GM13976 (cell line): ENCODE measurements around the gene WNT9B.

Experiments
- DNase-seq: peaks from one replicate; pipeline ENCODE4 v3.0.0; 2012; ENCODE audit warnings: low spot score
- CTCF ChIP-seq: IDR thresholded peaks from 2 replicates; pipeline ENCODE4 v1.5.1; 2012; ENCODE audit warnings: borderline replicate concordance, mild to moderate bottlenecking; ENCODE audit not compliant: insufficient read depth; ENCODE audit errors: extremely low read depth, missing control alignments, control extremely low read depth
- in situ Hi-C: fragments of 300-500 bp; cut with MboI; formaldehyde crosslinking; loops from one replicate; pipeline ENCODE4 v1.12.0; 2022; ENCODE audit warnings: low sequenced_read_pairs, mixed read lengths, inconsistent platforms; ENCODE audit not compliant: unreplicated experiment

WNT9B gene

GRCh38 chr17:46811978-46812583 is 39.3 kb upstream of the WNT9B start:
- in situ Hi-C loops, result no loop called here
- TF ChIP-seq CTCF, result no peak
- no peak for DNase-seq

GRCh38 chr17:46812624-46813318 is 38.6 kb upstream of the WNT9B start:
- no peak for DNase-seq
- no peak for TF ChIP-seq CTCF
- in situ Hi-C loops, result no loop called here

- no peak for DNase-seq
- TF ChIP-seq CTCF, result no peak
- in situ Hi-C loops, result no loop called here
These were observed 37.5 kb upstream of the WNT9B start for GRCh38 chr17:46813920-46814319.

GRCh38 chr17:46814446-46814845 is 36.9 kb upstream of the WNT9B start:
- in situ Hi-C loops, result no loop called here
- no peak for DNase-seq
- TF ChIP-seq CTCF, result no peak

GRCh38 chr17:46815474-46816353 is 35.7 kb upstream of the WNT9B start:
- DNase-seq, result no peak
- TF ChIP-seq CTCF, result no peak
- in situ Hi-C loops, result no loop called here

- DNase-seq, result no peak
- TF ChIP-seq CTCF, result no peak
- in situ Hi-C loops, result no loop called here
These were observed 34.1 kb upstream of the WNT9B start for GRCh38 chr17:46817151-46817900.
